ENCODE measurements around the gene GBGT1. TPM values are rescaled to one million over a fixed set of nuclear protein-coding genes. Genes with fewer than 3 reads are reported as not detected.
A peak's percentile ranks its signal among the peaks of the same experiment; 100 is the strongest.

Gene GBGT1
- total and polyA plus RNA-seq, 9 donors, result 3.9 to 43.3 (median 20.8) TPM

DNA sequence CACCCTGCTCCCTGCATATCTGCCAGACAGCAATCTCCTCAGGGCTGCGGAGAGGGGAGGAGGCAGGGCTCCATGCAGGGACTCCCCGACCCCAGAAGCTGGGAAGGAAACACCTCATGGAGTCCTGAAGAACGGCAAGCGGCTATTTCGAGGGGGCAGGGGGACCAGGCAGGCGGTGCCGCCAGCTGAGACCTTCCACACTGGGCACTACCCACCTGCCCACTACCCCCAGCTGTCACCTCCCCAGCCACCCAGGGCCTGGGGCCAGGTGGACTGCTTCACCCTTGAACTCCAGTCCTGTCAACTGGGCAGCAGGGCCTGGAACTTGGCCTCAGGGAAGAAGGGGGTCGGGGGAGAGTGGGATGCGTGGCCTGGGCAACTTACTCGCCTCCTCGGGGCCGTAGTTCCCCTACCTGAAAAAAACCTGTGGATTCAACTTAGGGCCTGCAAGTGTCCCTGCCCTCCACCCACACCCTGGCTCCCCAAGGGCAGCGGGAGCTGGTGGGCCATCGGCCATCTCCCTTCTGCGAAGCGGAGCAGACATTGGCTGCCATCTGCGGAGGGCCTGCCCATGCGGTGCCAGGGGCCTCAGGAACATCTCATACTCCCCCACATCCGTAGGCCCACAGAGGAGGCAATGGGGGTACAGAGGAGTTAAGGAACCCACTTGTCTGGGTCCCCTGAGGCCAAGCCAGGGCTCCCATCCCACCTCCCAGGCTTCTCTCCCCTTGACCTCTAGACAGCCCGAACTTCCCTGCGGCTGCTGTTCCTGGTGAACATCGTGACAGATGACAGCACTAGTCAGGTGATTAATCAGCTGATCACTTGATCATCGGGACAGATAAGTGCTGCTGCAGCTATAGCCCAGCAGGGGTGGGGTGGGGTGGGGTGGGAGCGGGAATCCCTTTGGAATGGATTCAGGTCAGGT lies 24.2 kb downstream of the GBGT1 start:
- no peaks in the 10 kb centered on the region for H3K27me3 ChIP-seq
- intact Hi-C loops (cut with DNase I), result loop anchor here in 1 of 4 donors (10.0 kb wide), 1 partner anchor 95 kb away; no protein-coding TSS in a partner anchor
- no peaks in the 10 kb centered on the region for H3K9me3 ChIP-seq
- no peaks in the 10 kb centered on the region for H3K36me3 ChIP-seq
- no peak overlapping the region for H3K4me3 ChIP-seq
- H3K4me1 ChIP-seq (ENCODE audit: insufficient read depth), result peaks cover 21% of the 10 kb centered on the region
- no peak for DNase-seq
- 80 to 93% (median 90%) methylated on average over 24 of the region's 24 CpGs for whole genome bisulfite sequencing, 3 donors
- TF ChIP-seq, protein P1, sequence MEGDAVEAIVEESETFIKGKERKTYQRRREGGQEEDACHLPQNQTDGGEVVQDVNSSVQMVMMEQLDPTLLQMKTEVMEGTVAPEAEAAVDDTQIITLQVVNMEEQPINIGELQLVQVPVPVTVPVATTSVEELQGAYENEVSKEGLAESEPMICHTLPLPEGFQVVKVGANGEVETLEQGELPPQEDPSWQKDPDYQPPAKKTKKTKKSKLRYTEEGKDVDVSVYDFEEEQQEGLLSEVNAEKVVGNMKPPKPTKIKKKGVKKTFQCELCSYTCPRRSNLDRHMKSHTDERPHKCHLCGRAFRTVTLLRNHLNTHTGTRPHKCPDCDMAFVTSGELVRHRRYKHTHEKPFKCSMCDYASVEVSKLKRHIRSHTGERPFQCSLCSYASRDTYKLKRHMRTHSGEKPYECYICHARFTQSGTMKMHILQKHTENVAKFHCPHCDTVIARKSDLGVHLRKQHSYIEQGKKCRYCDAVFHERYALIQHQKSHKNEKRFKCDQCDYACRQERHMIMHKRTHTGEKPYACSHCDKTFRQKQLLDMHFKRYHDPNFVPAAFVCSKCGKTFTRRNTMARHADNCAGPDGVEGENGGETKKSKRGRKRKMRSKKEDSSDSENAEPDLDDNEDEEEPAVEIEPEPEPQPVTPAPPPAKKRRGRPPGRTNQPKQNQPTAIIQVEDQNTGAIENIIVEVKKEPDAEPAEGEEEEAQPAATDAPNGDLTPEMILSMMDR (IDR thresholded peaks at IDR 0.05), result no peak
- no peak for TF ChIP-seq EP300 (IDR thresholded peaks at IDR 0.05)
- no peak for TF ChIP-seq POLR2A (IDR thresholded peaks at IDR 0.05)
- H3K27ac ChIP-seq, result no peak overlapping the region

DNA sequence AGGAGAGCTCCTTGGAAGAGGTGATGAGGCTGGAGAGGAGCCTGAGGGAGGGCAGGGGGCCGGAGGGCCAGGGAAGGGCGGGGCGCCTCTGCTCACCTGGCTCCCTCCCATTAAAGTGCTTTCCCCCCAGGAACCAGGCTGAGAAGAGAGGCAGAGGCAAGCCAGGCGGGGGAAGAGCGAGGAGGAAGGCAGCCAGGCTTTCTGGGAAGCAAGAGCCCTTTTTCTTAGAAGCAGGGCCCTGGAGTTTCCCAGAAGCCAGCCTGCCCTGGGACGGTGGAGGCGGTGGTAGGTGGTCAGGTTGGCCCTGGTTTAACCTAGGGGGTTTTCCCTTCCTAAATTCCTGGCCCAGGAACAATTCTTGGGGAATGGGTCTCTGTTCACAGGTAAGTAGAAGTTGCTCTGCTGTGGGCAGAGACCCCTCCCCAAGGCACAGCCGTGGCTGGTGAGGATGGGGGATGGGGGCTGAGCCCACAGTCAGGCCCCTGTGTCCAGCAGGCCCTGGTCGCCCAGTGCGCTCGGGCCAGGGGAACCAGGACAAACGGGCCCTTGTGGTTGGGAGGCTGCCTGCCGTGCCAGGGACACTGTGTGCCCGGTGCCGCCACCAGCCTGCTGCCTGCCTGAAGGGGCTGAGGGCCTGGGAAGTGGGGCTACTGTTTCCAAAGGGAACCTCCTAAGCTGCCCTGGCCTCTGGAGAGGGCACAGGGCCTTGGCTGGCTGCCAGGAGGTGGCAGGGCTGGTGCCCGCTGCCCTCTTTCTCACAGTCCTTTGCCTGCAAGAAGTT lies 26.1 kb downstream of the GBGT1 start:
- intact Hi-C loops (cut with DNase I), result no loop called here
- DNase-seq, result no peak
- Histone ChIP-seq H3K4me1 (ENCODE audit: insufficient read depth) (peaks cover 31% of the 10 kb centered on the region), H3K9me3 (no peaks in the 10 kb centered on the region), H3K27me3 (no peaks in the 10 kb centered on the region), H3K36me3 (no peaks in the 10 kb centered on the region), H3K4me3 (no peak overlapping the region), H3K27ac (no peak overlapping the region)
- TF ChIP-seq, protein P1 (IDR thresholded peaks at IDR 0.05), result no peak
- no peak for TF ChIP-seq POLR2A (IDR thresholded peaks at IDR 0.05)
- TF ChIP-seq EP300 (IDR thresholded peaks at IDR 0.05), result no peak
- 87 to 93% (median 91%) methylated on average over 15 to 16 of the region's 16 CpGs for WGBS, 3 donors

DNA sequence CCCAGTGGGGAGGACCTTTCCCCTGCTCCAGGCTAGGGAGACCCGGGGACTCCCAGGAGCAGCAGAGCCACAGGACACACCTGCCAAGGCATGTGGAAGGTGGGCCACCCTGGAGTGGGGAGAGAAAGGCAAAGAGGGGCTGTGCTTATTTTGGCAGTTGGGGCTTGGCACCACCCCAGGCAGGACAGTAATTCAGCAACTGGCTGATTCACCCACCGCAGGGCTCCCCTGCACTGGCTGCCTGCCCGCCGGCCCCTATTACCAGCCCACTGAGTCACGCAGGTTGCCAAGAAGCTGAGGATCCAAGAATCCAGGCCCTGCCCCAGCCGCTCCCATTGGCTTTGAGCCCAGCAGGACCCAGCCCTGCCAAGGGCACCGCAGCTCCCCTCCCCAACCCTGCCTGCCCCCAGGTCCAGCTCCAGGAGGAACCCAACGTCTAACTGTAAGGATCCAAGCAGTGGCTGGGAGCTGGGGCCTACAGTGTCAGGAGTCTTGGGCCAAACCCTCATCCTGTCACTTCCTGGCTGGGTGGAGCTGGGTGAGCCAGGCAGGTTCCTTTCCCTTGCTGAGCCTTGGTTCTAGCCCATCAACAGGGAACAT lies 28.5 kb downstream of the GBGT1 start:
- Histone ChIP-seq H3K9me3 (no peaks in the 10 kb centered on the region), H3K4me3 (no peak overlapping the region), H3K27ac (peak overlapping the region in 1 of 2 donors; percentile 6), H3K4me1 (ENCODE audit: insufficient read depth) (peaks cover 30% of the 10 kb centered on the region), H3K27me3 (no peaks in the 10 kb centered on the region), H3K36me3 (no peaks in the 10 kb centered on the region)
- intact Hi-C loops (cut with DNase I), result no loop called here
- 18 to 24% (median 21%) methylated on average over 8 of the region's 8 CpGs for WGBS, 3 donors
- TF ChIP-seq EP300 (IDR thresholded peaks at IDR 0.05) (no peak), POLR2A (IDR thresholded peaks at IDR 0.05) (no peak)
- TF ChIP-seq, protein P1 (IDR thresholded peaks at IDR 0.05), result no peak
- peak; percentile 51 to 76 (median 70) for DNase-seq
